CD4-positive, alpha-beta T cell treated with Interleukin-15 for 1 hour (primary cell): ENCODE data around the gene RINL.
A peak's percentile ranks its signal among the peaks of the same experiment; 100 is the strongest.
"Not testable (repeated sequence)": the region's sequence is repeated elsewhere in the genome, so short reads cannot be mapped to it uniquely, and the experiment has no call there.

ENCODE experiments used
- DNase-seq: peaks from one replicate; pipeline ENCODE4 v3.0.0-alpha.2; 2020

RINL gene

GRCh38 chr19:38831142-38831605 is 46.9 kb downstream of the RINL start:
- DNase-seq = peak; percentile 43

GRCh38 chr19:38830039-38830733 is 47.9 kb downstream of the RINL start:
- no peak for DNase-seq

- DNase-seq = peak; percentile 30
Observed at GRCh38 chr19:38829203-38829602, 48.9 kb downstream of the RINL start.

GRCh38 chr19:38826856-38827551 is 51.1 kb downstream of the RINL start:
- no peak for DNase-seq

- DNase-seq = not testable (repeated sequence)
Observed at GRCh38 chr19:38825936-38826335, 52.1 kb downstream of the RINL start.

- DNase-seq = not testable (repeated sequence)
Observed at GRCh38 chr19:38821230-38821825, 56.7 kb downstream of the RINL start.

GRCh38 chr19:38819231-38819920 is 58.7 kb downstream of the RINL start:
- no peak for DNase-seq
